Peyer's patch (tissue), 4 donors: Measurements from ENCODE around the gene TRIO.

ENCODE experiments used
- POLR2A ChIP-seq, 2 donors: fragments of 450-650 bp; IDR thresholded peaks; one replicate each; pipeline ENCODE4 v1.5.1; 2017; ENCODE audit warnings: antibody characterized with exemption in 2 of 2, mild to moderate bottlenecking in 2 of 2, moderate library complexity in 2 of 2
- TF ChIP-seq, protein P1 (sequence below), 6 experiments: fragments of 450-650 bp in 4 of 6; fragments of 200-600 bp in 2 of 6; sonication (generic) in 1 of 6; IDR thresholded peaks; one replicate each; pipeline ENCODE4 v1.5.1; 2017 to 2019; ENCODE audit warnings: antibody characterized with exemption in 6 of 6, mild to moderate bottlenecking in 3 of 6, moderate library complexity in 1 of 6

DNA sequence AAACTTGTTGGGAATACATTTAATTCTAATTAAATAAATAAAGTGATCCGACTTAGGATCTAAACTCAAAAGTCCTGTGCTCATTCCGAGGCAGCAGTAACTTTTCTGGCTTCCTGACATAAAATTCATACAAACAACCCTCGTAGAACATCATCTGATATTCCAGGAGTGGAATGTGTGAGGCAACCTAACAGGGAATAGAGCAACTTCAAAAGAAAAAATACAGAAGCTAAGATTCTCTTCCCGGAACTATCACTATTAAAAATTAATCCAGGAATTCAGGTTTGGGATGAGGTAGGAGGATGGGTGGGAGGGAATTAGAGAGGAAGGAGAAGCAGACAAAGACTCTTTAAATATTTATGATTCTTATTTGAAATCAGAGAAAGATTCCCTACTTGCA is 32.9 kb upstream of the TRIO start:
- TF ChIP-seq, protein P1, sequence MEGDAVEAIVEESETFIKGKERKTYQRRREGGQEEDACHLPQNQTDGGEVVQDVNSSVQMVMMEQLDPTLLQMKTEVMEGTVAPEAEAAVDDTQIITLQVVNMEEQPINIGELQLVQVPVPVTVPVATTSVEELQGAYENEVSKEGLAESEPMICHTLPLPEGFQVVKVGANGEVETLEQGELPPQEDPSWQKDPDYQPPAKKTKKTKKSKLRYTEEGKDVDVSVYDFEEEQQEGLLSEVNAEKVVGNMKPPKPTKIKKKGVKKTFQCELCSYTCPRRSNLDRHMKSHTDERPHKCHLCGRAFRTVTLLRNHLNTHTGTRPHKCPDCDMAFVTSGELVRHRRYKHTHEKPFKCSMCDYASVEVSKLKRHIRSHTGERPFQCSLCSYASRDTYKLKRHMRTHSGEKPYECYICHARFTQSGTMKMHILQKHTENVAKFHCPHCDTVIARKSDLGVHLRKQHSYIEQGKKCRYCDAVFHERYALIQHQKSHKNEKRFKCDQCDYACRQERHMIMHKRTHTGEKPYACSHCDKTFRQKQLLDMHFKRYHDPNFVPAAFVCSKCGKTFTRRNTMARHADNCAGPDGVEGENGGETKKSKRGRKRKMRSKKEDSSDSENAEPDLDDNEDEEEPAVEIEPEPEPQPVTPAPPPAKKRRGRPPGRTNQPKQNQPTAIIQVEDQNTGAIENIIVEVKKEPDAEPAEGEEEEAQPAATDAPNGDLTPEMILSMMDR (IDR thresholded peaks at IDR 0.05): no peak
- no peak for TF ChIP-seq POLR2A (IDR thresholded peaks at IDR 0.05)
